ENCODE results near the gene SDK1. TPM values are rescaled to one million over a fixed set of nuclear protein-coding genes. Genes with fewer than 3 reads are reported as not detected.
"Not testable (repeated sequence)": the region's sequence is repeated elsewhere in the genome, so short reads cannot be mapped to it uniquely, and the experiment has no call there.

The SDK1 gene
- total RNA-seq, 2 experiments from 2014 or later, result 0.10 to 0.17 TPM

DNA sequence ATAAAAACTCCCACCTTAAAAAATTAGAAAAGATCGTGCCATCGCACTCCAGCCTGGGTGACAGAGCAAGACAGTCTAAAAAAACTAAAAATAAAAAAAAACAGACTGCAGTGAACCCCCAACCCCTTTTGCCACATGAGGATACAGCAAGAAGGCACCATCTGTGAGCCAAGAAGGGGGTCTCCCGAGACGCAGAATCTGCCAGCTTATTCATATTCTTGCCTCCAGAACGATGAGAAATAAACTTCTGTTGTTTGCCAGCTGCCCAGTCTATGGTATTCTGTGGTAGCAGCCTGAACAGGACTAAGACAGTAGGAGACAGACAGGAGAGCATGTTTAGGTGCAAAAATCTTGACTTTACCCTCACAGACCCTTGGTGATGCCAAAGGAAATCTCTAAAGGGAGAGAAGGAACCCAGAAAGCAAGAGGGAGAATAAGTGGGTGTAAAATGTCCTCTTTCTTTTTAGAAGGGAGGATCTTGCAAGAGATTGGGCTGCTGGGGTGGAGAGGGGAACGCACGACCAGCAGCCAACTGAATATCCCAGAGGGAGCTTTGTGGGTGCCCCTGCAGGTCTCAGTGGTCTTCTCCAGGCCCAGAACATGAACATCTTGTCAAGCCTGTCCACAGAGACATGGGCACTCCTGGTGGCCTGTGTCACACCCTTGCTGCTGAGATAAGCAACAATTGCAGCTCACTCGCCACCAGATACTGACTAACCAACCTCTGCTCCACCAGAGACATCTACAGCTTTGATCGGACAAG is 980.4 kb downstream of the SDK1 start:
- no peak for DNase-seq
- no peak overlapping the region for H3K4me3 Mint-ChIP-seq
- peaks cover 4% of the 10 kb centered on the region for H3K4me1 Mint-ChIP-seq
- H3K27ac Mint-ChIP-seq, result no peak overlapping the region
- H3K27me3 Mint-ChIP-seq, result no peaks in the 10 kb centered on the region
- peaks cover 4% of the 10 kb centered on the region for H3K9me3 Mint-ChIP-seq
- ChIA-PET POLR2A (no interaction called here), CTCF (no interaction called here)
- no peaks in the 10 kb centered on the region for H3K36me3 Mint-ChIP-seq (ENCODE audit: low read depth)

DNA sequence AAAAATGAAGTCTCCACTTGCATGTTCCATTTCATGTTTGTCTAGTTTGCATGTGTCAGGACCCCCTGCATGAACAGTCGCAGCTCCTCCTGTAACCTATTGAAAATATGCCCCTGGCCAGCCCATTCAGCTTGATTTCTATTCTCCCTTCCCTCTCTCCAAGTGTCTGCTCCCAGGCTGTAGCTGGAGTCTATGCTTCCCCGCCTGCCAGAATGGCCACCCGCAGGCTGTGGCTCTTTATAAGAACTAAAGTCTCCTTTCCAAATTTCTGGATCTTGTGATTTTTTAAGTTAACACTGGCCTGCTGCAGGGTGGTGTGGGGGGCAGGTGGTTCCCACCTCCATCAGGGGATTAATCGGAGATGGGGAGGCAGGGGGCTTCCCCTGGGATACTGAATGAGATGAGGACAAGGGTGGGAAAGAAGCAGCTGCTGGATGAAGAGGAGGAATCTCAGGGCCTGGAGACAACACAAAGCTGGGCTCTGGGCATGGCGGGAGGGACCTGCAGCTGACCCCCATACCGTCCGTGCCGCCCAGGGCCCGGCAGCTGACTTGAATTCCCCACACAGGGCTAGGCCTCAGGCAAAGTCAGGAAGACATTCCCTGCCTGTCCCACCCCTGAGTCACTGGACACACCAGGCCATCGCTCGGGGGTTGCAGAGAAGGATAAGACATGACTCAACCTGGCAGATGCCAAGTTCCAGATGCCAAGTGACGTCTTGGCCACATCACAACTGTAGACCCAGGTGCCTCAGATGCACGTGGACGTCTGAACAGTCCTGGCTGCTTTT is 981.6 kb downstream of the SDK1 start:
- ChIA-PET POLR2A (no interaction called here), CTCF (no interaction called here)
- peaks cover 4% of the 10 kb centered on the region for H3K4me1 Mint-ChIP-seq
- no peak for DNase-seq
- H3K4me3 Mint-ChIP-seq, result no peak overlapping the region
- no peaks in the 10 kb centered on the region for H3K27me3 Mint-ChIP-seq
- no peak overlapping the region for H3K27ac Mint-ChIP-seq
- H3K36me3 Mint-ChIP-seq (ENCODE audit: low read depth), result no peaks in the 10 kb centered on the region
- H3K9me3 Mint-ChIP-seq, result peaks cover 4% of the 10 kb centered on the region

DNA sequence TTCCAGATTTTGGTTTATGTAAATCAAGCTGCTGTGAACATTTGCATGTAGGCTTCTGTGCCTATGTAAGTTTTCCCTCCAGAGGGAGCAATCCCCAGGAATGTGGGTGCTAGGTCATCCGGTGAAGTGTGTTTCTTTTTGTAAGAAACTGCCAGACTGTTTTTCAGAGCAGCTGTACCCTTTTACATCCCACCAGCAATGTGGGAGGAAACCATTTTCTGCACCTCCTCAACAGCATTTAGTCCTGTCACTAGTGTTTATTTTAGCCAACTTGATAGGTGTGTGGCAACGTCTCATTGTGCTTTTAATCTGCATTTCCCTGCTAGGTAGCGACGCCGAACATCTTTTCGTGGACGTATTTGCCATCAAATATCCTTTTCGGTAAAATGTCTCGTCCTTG is 985.3 kb downstream of the SDK1 start:
- peaks cover 2% of the 10 kb centered on the region for H3K9me3 Mint-ChIP-seq
- POLR2A ChIA-PET, result no interaction called here
- DNase-seq, result no peak
- H3K4me3 Mint-ChIP-seq, result no peak overlapping the region
- H3K27me3 Mint-ChIP-seq, result peaks cover 14% of the 10 kb centered on the region
- H3K27ac Mint-ChIP-seq, result no peak overlapping the region
- CTCF ChIA-PET, result no interaction called here
- H3K36me3 Mint-ChIP-seq (ENCODE audit: low read depth), result no peaks in the 10 kb centered on the region
- H3K4me1 Mint-ChIP-seq, result no peaks in the 10 kb centered on the region

DNA sequence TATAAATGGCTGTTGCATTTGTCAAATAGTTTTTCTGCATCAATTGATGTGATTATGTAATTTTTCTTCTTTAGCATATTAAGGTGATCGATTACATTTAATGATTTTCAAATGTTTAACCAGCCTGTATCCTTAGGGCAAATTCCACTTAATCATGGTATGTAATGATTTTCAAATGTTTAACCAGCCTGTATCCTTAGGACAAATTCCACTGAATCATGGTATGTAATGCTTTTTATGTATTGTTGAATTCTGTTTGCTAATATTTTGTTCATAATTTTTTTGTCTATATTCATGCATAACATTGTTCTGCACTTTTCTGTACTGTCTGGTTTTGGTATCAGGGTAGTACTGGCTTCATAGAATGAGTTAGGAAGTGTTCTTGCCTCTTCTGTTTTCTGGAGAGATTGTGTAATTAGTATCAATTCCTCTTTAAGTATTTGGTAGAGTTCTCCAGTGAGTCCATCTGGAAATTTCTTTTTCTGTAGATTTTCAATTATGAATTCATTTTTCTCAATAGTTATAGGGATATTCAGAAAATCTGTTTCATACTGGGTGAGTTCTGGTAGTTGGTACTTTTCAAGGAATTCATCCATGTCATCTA is 987.8 kb downstream of the SDK1 start:
- H3K9me3 Mint-ChIP-seq, result peaks cover 4% of the 10 kb centered on the region
- peaks cover 14% of the 10 kb centered on the region for H3K27me3 Mint-ChIP-seq
- no peak overlapping the region for H3K27ac Mint-ChIP-seq
- ChIA-PET CTCF (no interaction called here), POLR2A (no interaction called here)
- no peak overlapping the region for H3K4me3 Mint-ChIP-seq
- H3K36me3 Mint-ChIP-seq (ENCODE audit: low read depth), result no peaks in the 10 kb centered on the region
- H3K4me1 Mint-ChIP-seq, result no peaks in the 10 kb centered on the region
- DNase-seq, result no peak

DNA sequence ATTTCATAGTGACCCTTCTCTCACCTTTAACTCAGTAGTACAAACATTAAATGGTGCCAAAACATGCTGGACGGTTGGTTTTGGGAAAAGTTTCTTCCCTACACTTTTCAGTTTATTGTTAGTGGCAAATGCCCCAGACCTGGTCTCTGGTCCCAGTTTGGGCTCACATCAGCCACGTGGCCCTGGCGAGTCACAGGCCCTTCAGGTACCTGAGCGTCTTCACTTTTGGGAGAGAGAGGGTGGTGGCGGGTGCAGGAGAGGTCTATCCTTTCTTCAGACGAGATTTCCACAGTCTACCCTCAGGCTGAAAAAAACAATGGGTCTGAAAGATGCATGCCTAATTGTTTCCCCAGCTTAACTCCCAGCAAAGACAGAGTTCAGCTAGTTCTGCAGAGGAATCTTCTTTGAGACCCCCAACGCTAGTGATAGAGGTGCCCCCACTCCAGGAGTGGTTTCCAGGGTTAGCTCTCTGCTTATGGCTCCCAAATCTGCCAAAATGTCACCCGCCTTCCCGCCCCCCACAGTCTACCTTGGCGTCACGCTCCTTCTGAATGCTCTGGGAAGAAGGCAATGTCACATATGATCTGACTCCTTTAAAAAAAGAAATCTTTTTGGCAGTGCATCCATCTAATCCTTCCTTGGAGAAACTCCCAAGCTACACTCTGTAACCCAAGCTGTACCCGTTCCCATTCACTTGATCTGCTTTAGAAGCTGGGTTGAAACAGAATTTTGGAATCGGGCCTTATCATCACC is 996.3 kb downstream of the SDK1 start:
- Mint-ChIP-seq H3K27me3 (no peaks in the 10 kb centered on the region), H3K4me1 (no peaks in the 10 kb centered on the region), H3K4me3 (no peak overlapping the region), H3K27ac (no peak overlapping the region), H3K36me3 (ENCODE audit: low read depth) (no peaks in the 10 kb centered on the region), H3K9me3 (peaks cover 5% of the 10 kb centered on the region)
- CTCF ChIA-PET, result no interaction called here
- POLR2A ChIA-PET, result no interaction called here
- DNase-seq, result no peak

DNA sequence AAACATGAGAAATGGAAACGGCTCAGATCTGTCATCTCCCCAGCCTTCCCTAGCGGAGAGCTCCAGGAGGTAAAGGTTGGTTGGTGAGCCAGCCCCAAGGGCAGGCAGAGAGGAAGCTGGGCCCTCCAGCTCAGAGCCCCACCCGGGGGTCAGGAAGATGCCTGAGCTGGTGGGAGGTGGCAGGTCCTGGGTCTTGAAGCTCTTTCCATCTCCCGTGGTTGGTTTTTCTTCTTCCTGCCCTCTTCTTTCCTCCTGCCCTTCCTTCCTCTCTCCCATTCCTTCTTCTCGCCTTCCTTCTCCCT is 996.8 kb downstream of the SDK1 start:
- Mint-ChIP-seq H3K36me3 (ENCODE audit: low read depth) (no peaks in the 10 kb centered on the region), H3K4me3 (no peak overlapping the region), H3K9me3 (peaks cover 5% of the 10 kb centered on the region), H3K27ac (no peak overlapping the region), H3K4me1 (no peaks in the 10 kb centered on the region), H3K27me3 (no peaks in the 10 kb centered on the region)
- CTCF ChIA-PET, result no interaction called here
- POLR2A ChIA-PET, result no interaction called here
- no peak for DNase-seq

DNA sequence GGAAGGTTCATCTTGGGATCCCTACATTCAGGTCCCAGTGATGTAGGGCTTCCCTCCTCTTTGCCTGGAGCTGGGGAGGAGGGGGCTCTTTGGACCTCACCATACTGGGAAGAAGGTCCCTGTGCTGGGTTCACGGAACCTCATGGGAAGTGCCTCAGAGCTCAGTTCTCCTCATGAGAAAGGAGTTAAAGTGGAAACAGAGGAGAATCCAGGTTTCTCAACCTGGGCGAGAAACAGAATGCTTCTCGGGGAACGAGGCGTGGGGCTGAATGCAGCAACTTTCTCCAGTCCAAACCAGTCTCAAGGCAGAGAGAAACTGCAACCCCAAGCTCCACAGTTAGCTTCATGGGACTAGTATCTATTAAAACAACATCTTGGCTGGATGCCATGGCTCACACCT is 998.4 kb downstream of the SDK1 start:
- ChIA-PET CTCF (no interaction called here), POLR2A (no interaction called here)
- H3K36me3 Mint-ChIP-seq (ENCODE audit: low read depth), result no peaks in the 10 kb centered on the region
- no peak for DNase-seq
- no peak overlapping the region for H3K4me3 Mint-ChIP-seq
- H3K27me3 Mint-ChIP-seq, result no peaks in the 10 kb centered on the region
- H3K27ac Mint-ChIP-seq, result no peak overlapping the region
- H3K4me1 Mint-ChIP-seq, result no peaks in the 10 kb centered on the region
- H3K9me3 Mint-ChIP-seq, result peaks cover 3% of the 10 kb centered on the region

DNA sequence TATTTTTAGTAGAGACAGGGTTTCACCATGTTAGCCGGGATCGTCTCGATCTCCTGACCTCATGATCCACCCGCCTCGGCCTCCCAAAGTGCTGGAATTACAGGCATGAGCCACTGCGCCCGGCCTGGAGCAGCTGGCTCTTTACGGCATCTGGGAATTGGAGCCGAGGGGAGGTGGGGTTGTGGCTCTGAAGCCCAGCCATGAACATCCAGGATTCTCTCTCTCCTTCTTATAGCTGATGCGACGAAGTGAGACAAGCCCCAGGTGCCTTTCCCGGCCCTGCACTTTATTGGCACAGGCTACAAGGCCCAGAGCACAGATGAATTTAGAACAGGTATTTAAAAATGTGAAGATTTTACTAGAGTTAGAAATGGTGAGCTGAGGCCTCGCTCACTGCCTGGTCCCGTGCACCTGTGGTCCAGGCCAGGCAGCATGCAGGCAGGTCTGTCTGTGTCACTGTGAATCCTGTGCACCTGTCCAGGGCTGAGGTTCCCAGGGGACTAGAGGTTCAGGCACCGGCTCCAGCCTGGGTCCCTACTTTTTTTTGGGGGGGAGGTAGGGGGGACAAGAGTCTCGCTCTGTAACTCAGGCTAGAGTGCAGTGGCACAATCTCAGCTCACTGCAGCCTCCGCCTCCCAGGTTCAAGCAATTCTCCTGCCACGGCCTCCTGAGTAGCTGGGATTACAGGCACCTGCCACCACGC is 1001.3 kb downstream of the SDK1 start:
- Mint-ChIP-seq H3K36me3 (ENCODE audit: low read depth) (no peaks in the 10 kb centered on the region), H3K27me3 (no peaks in the 10 kb centered on the region), H3K4me3 (no peak overlapping the region), H3K4me1 (no peaks in the 10 kb centered on the region), H3K27ac (no peak overlapping the region), H3K9me3 (no peaks in the 10 kb centered on the region)
- ChIA-PET POLR2A (no interaction called here), CTCF (no interaction called here)
- DNase-seq, result no peak

DNA sequence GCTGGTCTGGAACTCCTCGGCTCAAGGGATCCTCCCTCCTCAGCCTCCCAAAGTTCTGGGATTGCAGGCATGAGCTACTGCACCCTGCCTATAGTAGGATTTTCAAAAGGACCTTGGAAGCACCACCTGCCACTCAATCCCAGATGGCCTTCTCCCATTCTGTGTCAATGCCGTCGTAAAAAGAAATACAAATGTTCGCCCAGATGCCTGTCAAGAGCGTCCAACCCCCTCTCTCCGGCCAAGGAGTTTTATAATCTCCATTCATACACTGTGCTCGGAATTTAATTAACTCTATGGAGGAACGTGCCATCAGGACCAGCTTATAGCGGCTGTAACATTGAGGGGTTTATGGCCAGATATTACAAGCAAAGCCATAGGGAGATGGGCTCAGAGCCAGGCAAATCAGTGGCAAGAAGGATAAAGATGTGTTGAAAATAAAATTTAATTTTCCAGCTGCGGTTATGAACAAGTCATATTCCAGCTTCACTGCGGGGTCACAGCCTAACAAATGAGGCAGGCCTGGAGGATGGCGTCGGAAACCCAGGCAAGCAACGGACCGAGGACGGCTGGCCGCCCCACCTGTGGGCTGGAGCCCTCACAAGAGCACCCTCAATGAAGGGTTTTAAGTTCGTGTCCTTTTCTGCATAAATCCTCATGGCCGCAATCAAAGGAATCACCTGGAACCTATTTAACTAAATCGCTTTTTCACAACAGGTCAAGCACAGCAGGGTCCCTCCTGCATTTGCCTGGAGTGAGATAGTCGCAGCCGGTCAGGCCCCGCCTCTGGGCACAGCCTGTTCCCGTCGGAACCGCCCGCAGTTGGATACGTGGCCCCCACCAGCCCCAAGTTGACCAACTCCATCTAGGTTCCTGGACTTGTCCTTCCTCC is 1006.5 kb downstream of the SDK1 start:
- Mint-ChIP-seq H3K27ac (no peak overlapping the region), H3K9me3 (no peaks in the 10 kb centered on the region), H3K36me3 (ENCODE audit: low read depth) (no peaks in the 10 kb centered on the region), H3K4me3 (no peak overlapping the region), H3K4me1 (no peaks in the 10 kb centered on the region), H3K27me3 (peaks cover 2% of the 10 kb centered on the region)
- no peak for DNase-seq
- POLR2A ChIA-PET, result no interaction called here
- CTCF ChIA-PET, result interaction anchor here (0.6 kb wide), 1 partner anchor 454 kb away, joined by 4 read pairs; no protein-coding TSS in a partner anchor

DNA sequence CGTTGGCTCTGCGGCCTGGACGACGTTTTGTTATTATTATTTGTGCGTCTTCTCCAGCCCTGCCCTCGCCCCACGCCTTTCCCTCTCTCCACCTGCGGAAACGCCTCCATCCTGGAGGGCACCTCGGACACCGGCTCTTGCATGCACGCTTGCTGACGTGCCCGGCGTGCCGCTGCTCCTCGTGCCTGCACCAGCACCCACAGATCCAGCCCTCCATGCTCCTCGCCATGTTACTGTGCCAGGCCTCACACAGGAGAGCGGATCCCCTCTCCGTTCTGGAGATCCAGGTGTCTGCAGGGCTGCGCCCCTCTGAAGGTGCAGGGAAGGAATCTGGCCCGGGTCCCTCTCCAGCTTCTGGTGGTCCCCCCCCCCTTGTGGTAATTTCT is 1007.1 kb downstream of the SDK1 start:
- CTCF ChIA-PET, result no interaction called here
- no peaks in the 10 kb centered on the region for H3K9me3 Mint-ChIP-seq

DNA sequence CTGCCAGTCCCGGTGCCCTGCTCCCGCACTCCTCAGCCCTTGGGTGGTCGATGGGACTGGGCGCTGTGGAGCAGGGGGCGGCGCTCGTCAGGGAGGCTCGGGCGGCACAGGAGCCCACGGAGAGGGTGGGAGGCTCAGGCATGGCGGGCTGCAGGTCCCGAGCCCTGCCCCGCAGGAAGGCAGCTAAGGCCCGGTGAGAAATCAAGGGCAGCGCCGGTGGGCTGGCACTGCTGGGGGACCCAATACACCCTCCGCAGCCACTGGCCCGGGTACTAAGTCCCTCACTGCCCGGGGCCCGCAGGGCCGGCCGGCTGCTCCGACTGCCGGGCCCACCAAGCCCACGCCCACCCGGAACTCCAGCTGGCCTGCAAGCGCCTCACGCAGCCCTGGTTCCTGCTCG is 1012.9 kb downstream of the SDK1 start:
- CTCF ChIA-PET; H3K27me3 Mint-ChIP-seq; H3K27ac Mint-ChIP-seq; POLR2A ChIA-PET; H3K4me1 Mint-ChIP-seq; DNase-seq; H3K4me3 Mint-ChIP-seq; H3K36me3 Mint-ChIP-seq (ENCODE audit: low read depth); H3K9me3 Mint-ChIP-seq: not testable (repeated sequence)

More for the DNA sequence above, 1007.1 kb downstream of the SDK1 start:
- H3K4me1 Mint-ChIP-seq, result no peaks in the 10 kb centered on the region
- no peaks in the 10 kb centered on the region for H3K36me3 Mint-ChIP-seq (ENCODE audit: low read depth)
- H3K4me3 Mint-ChIP-seq, result no peak overlapping the region
- DNase-seq, result no peak
- no peak overlapping the region for H3K27ac Mint-ChIP-seq
- H3K27me3 Mint-ChIP-seq, result peaks cover 2% of the 10 kb centered on the region
- POLR2A ChIA-PET, result no interaction called here

DNA sequence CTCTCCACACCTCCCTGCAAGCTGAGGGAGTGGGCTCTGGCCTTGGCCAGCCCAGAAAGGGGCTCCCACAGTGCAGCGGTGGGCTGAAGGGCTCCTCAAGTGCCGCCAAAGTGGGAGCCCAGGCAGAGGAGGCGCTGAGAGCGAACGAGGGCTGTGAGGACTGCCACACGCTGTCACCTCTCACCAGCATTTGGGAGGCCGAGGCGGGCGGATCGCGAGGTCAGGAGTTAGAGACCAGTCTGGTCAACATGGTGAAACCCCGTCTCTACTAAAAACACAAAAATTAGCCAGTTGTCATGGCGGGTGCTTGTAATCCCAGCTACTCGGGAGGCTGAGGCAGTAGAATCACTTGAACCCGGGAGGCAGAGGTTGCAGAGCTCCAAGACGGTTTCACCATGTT is 1013.3 kb downstream of the SDK1 start:
- POLR2A ChIA-PET; H3K27me3 Mint-ChIP-seq; H3K9me3 Mint-ChIP-seq; H3K36me3 Mint-ChIP-seq (ENCODE audit: low read depth); CTCF ChIA-PET; DNase-seq; H3K27ac Mint-ChIP-seq; H3K4me1 Mint-ChIP-seq; H3K4me3 Mint-ChIP-seq: not testable (repeated sequence)

All from activated CD4-positive, alpha-beta T cell treated with anti-CD3 and anti-CD28 coated beads, Interleukin-2, amount 10 ng/mL, durations not matched to agents 7 days and 5 days (primary cell).